Type B pancreatic cell (in vitro differentiated cells): ENCODE results near the gene ADAMTSL1. TPM values are rescaled to one million over a fixed set of nuclear protein-coding genes. Genes with fewer than 3 reads are reported as not detected.

Source experiments
- DNase-seq: peaks from one replicate; pipeline ENCODE4 v3.0.0; 2021; ENCODE audit warnings: mixed read lengths; ENCODE audit not compliant: unreplicated experiment; ENCODE audit errors: extremely low spot score
- H3K27ac Mint-ChIP-seq: 2 replicates; pipeline ENCODE4 v1.8.0; 2021; ENCODE audit warnings: mild to moderate bottlenecking, mixed read lengths
- H3K27me3 Mint-ChIP-seq: 2 replicates; pipeline ENCODE4 v1.8.0; 2021; ENCODE audit warnings: mixed read lengths
- H3K36me3 Mint-ChIP-seq: 2 replicates; pipeline ENCODE4 v1.8.0; 2021; ENCODE audit warnings: mixed read lengths
- H3K4me1 Mint-ChIP-seq: one replicate; pipeline ENCODE4 v1.8.0; 2021; ENCODE audit warnings: mixed read lengths; ENCODE audit not compliant: unreplicated experiment
- H3K4me3 Mint-ChIP-seq: 2 replicates; pipeline ENCODE4 v1.8.0; 2021; ENCODE audit warnings: mild to moderate bottlenecking, mixed read lengths
- H3K9me3 Mint-ChIP-seq: 2 replicates; pipeline ENCODE4 v1.8.0; 2021; ENCODE audit warnings: mixed read lengths
- total RNA-seq: library from RNA; stranded (reverse); gene quantifications from 2 replicates; pipeline ENCODE4 v1.2.1, GENCODE V29; 2021; ENCODE audit warnings: low replicate concordance
- TF ChIP-seq, protein P1 (sequence below): fragments of 200-600 bp; sonication (generic); conservative IDR thresholded peaks from 2 replicates; pipeline ENCODE4 v1.5.0; 2021; ENCODE audit warnings: antibody characterized with exemption, mild to moderate bottlenecking

ADAMTSL1 gene
- total RNA-seq, 1 donor from 2014 or later: 28.6 TPM

GRCh38 chr9:18795947-18796671, 322.2 kb downstream of the ADAMTSL1 start:
- DNase-seq: no peak
- Mint-ChIP-seq H3K27ac (no peak overlapping the region), H3K36me3 (no peaks in the 10 kb centered on the region), H3K4me1 (peaks cover 21% of the 10 kb centered on the region), H3K4me3 (no peak overlapping the region), H3K9me3 (no peaks in the 10 kb centered on the region), H3K27me3 (no peaks in the 10 kb centered on the region)
- TF ChIP-seq, protein P1, sequence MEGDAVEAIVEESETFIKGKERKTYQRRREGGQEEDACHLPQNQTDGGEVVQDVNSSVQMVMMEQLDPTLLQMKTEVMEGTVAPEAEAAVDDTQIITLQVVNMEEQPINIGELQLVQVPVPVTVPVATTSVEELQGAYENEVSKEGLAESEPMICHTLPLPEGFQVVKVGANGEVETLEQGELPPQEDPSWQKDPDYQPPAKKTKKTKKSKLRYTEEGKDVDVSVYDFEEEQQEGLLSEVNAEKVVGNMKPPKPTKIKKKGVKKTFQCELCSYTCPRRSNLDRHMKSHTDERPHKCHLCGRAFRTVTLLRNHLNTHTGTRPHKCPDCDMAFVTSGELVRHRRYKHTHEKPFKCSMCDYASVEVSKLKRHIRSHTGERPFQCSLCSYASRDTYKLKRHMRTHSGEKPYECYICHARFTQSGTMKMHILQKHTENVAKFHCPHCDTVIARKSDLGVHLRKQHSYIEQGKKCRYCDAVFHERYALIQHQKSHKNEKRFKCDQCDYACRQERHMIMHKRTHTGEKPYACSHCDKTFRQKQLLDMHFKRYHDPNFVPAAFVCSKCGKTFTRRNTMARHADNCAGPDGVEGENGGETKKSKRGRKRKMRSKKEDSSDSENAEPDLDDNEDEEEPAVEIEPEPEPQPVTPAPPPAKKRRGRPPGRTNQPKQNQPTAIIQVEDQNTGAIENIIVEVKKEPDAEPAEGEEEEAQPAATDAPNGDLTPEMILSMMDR: no peak

DNA sequence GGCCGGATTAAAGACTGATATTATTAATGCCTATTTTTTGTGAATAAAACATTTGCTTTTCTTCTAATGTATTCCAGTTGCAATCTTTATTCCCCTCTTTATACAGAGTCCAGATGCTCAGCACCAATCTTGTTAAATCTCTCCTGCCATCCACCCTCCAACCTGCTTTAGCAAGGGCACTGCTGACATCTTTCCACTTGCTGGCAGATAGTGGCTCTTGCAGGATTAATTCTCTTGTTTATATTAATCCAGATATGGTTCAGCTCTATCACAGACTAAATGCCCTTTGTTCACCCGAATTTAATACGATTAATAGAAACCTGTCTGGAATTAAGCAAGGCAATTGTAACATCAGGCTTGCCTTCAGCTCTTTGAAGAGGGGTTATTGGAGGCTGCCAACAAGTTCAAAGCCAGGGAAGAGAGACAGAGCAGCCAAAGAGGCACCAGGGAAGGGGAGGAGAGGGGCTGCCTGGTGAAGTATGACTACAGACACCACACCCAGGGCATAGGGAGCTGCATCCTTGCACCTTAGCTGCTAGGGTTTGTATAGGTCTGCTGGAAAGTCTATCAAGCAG, 322.8 kb downstream of the ADAMTSL1 start:
- Mint-ChIP-seq H3K4me1 (peaks cover 21% of the 10 kb centered on the region), H3K4me3 (no peak overlapping the region), H3K27ac (no peak overlapping the region), H3K36me3 (no peaks in the 10 kb centered on the region), H3K27me3 (no peaks in the 10 kb centered on the region), H3K9me3 (no peaks in the 10 kb centered on the region)
- TF ChIP-seq, protein P1: no peak
- no peak for DNase-seq

GRCh38 chr9:18798106-18798505, 324.2 kb downstream of the ADAMTSL1 start:
- H3K27me3 Mint-ChIP-seq: no peaks in the 10 kb centered on the region
- H3K27ac Mint-ChIP-seq: no peak overlapping the region
- no peaks in the 10 kb centered on the region for H3K9me3 Mint-ChIP-seq
- TF ChIP-seq, protein P1: no peak
- no peak overlapping the region for H3K4me3 Mint-ChIP-seq
- H3K4me1 Mint-ChIP-seq: peaks cover 21% of the 10 kb centered on the region
- DNase-seq: no peak
- no peaks in the 10 kb centered on the region for H3K36me3 Mint-ChIP-seq

DNA sequence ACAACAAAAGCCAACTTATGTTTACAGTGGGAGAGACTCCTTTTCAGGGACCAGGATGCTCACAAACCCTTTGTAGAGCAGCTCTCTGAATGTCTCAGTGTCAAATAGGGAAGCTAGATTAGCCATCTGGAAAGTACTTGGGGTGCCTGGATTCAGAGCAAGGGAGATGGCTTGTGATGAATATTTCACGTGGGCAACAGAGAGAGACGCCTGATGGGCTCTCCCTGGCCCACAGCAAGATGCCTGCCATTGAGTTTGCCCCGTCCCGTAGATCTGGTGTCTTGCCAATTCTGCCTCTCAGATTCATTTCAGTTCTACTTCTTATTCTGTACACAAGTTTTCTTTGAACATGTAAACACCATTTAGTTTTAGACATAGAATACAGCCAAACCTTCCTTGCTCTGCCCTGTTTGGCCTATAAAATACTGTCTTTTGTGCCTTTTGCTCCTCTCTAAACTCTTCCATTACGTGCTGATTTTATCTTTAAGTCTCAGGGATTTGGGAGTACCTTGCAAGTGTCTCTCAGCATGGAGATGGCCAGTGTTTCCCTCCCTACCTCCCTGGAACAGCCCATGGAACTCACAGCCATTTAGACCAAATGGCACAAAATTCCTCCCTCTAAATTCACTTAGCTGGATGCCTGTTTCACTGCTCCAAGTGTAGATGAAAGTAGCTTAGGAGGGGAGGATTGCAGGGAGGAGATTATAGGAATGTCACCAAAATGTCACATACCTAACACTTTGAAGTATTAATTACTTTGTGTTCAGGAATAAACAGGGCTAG, 324.7 kb downstream of the ADAMTSL1 start:
- Mint-ChIP-seq H3K27me3 (no peaks in the 10 kb centered on the region), H3K27ac (no peak overlapping the region), H3K4me3 (no peak overlapping the region), H3K36me3 (no peaks in the 10 kb centered on the region), H3K4me1 (peaks cover 21% of the 10 kb centered on the region), H3K9me3 (no peaks in the 10 kb centered on the region)
- no peak for DNase-seq
- TF ChIP-seq, protein P1: no peak

DNA sequence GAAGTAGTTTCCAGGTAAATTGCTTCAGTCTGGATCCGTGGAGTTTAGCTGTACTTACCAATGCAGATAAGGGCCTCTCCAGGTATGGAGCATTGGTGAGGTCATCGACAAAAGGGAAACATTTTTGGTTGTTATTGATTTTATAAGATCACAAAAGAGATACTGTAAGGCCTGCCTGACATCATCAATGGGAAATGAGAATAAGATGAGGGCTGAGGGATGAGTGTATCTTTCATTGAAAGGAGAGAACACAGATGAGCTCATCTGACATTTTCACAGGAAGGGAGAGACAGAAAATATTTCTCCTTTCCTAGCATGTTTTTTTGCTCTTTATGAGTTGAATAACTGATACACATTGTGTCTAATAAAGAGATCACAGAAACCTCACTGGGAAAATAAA, 325.5 kb downstream of the ADAMTSL1 start:
- Mint-ChIP-seq H3K9me3 (no peaks in the 10 kb centered on the region), H3K4me3 (no peak overlapping the region), H3K27ac (no peak overlapping the region), H3K27me3 (no peaks in the 10 kb centered on the region), H3K36me3 (no peaks in the 10 kb centered on the region), H3K4me1 (peaks cover 21% of the 10 kb centered on the region)
- no peak for DNase-seq
- TF ChIP-seq, protein P1: no peak
